ENCODE results near the gene U2AF2. TPM values are rescaled to one million over a fixed set of nuclear protein-coding genes. Genes with fewer than 3 reads are reported as not detected.

The U2AF2 gene
- total RNA-seq, 2 donors from 2014 or later: 39.0 to 61.0 TPM

- Histone ChIP-seq H3K36me3 (peaks cover 83% of the 10 kb centered on the region), H3K4me3 (no peak overlapping the region), H3K4me1 (peaks cover 0 to 15% of the 10 kb centered on the region in 2 donors), H3K27me3 (no peaks in the 10 kb centered on the region), H3K27ac (no peak overlapping the region), H3K9me3 (no peaks in the 10 kb centered on the region)
- no peak for DNase-seq (ENCODE audit: low spot score)
- TF ChIP-seq CTCF (IDR thresholded peaks at IDR 0.05): no peak
These were observed 32.7 kb downstream of the U2AF2 start for GRCh38 chr19:55687281-55688201.

GRCh38 chr19:55688422-55689218 is 33.8 kb downstream of the U2AF2 start:
- H3K4me1 ChIP-seq: peaks cover 0 to 12% of the 10 kb centered on the region in 2 donors
- DNase-seq (ENCODE audit: low spot score): no peak
- H3K36me3 ChIP-seq: peaks cover 86% of the 10 kb centered on the region
- no peak for TF ChIP-seq CTCF (IDR thresholded peaks at IDR 0.05)
- no peak overlapping the region for H3K4me3 ChIP-seq
- H3K27ac ChIP-seq: no peak overlapping the region
- no peaks in the 10 kb centered on the region for H3K9me3 ChIP-seq
- H3K27me3 ChIP-seq: no peaks in the 10 kb centered on the region

DNA sequence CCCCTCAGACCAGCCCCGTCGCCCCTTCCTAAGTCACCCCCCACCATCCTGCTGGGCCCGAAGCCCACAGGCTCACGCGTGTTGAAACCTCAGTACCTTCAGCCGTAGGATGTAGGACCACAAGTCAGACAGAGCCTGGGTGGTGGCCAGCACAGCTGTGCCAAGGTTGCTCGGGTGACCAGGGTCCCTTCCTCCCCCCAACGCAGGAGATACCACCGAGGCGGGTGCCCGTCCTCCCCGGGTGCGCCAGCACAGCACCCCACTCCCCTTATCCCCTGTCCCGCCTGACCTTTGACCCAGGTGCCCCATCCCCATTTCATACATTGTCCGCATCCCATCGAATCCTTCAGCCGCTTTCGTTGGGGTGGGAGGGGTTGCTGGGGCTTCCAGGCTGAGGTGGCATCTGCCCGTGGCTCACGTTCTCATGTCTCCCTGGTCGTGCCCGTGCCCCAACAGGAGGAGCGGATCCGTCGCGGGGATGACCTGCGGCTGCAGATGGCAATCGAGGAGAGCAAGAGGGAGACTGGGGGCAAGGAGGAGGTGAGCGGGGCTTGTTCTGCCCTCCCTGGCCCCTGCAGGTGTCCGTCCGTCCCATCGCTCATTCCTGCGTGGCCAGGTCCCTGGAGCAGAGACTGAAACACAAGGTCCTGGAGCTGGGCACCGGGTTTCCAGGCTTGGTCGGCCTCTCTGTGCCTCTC is 34.7 kb downstream of the U2AF2 start:
- DNase-seq (ENCODE audit: low spot score): no peak
- no peak overlapping the region for H3K27ac ChIP-seq
- peaks cover 88% of the 10 kb centered on the region for H3K36me3 ChIP-seq
- H3K4me1 ChIP-seq: peaks cover 0 to 3% of the 10 kb centered on the region in 2 donors
- no peak for TF ChIP-seq CTCF (IDR thresholded peaks at IDR 0.05)
- no peaks in the 10 kb centered on the region for H3K9me3 ChIP-seq
- H3K4me3 ChIP-seq: no peak overlapping the region
- H3K27me3 ChIP-seq: no peaks in the 10 kb centered on the region

DNA sequence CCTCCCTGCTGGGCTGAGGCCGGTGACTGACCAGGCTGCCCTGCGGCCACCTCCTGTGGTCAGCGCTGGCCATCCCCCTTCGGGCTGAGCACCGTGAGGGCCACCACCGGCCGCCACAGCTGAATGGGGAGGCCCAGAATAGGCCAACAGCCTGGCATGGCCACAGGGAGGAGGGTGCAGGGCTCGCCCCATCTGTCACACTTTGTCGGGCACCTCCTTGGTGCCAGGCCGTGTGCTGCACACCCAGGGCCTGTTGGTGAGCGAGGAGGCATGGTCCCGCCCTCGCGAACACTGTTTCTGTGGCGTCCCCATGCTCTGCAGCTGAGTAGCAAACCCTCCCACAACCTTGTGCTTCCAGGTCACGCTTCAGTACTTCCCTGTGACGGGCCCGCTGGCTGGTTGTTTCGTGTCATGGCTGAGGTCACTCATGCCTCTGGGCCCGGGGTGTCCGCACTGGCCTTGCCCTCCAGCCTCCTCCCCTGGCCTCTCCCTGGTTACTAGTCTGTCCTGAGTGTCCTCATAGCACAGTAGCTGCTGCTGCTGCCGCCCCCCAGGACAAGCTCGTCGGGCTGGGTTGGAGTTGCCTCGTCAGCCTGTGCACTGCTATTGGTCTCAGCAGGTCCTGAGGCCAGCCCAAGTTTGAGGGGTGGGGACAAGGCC is 35.4 kb downstream of the U2AF2 start:
- no peak for DNase-seq (ENCODE audit: low spot score)
- Histone ChIP-seq H3K36me3 (peaks cover 88% of the 10 kb centered on the region), H3K27me3 (no peaks in the 10 kb centered on the region), H3K4me1 (no peaks in the 10 kb centered on the region), H3K27ac (no peak overlapping the region), H3K9me3 (no peaks in the 10 kb centered on the region), H3K4me3 (no peak overlapping the region)
- no peak for TF ChIP-seq CTCF (IDR thresholded peaks at IDR 0.05)

Data from right atrium auricular region (tissue), 2 donors.